H9 (cell line): ENCODE data around the gene CERS6. TPM values are rescaled to one million over a fixed set of nuclear protein-coding genes. Genes with fewer than 3 reads are reported as not detected.

Experiments
- DNase-seq: peaks from one replicate; pipeline ENCODE4 v3.0.0-alpha.2; 2017
- H2AFZ ChIP-seq: one replicate; pipeline ENCODE4 v1.6.1; 2013; ENCODE audit warnings: mild to moderate bottlenecking, low read length, control low read depth, moderate library complexity
- H2AK5ac ChIP-seq: 2 replicates; pipeline ENCODE4 v1.6.1; 2013; ENCODE audit warnings: low read length, control low read depth, mixed read lengths; ENCODE audit not compliant: insufficient read length
- H2BK120ac ChIP-seq: one replicate; pipeline ENCODE4 v1.6.1; 2013; ENCODE audit warnings: low read depth, mild to moderate bottlenecking, low read length, control low read depth, inconsistent platforms; ENCODE audit not compliant: poor library complexity, severe bottlenecking
- H2BK12ac ChIP-seq: 2 replicates; pipeline ENCODE4 v1.6.1; 2013; ENCODE audit warnings: low read length, control low read depth, mixed read lengths, low read depth; ENCODE audit not compliant: insufficient read length
- H2BK15ac ChIP-seq: 2 replicates; pipeline ENCODE4 v1.6.1; 2013; ENCODE audit warnings: low read depth, low read length, control low read depth
- H2BK20ac ChIP-seq: one replicate; pipeline ENCODE4 v1.6.1; 2013; ENCODE audit warnings: low read depth, mild to moderate bottlenecking, low read length, control low read depth, inconsistent platforms; ENCODE audit not compliant: poor library complexity, severe bottlenecking
- H2BK5ac ChIP-seq: 2 replicates; pipeline ENCODE4 v1.6.1; 2013; ENCODE audit warnings: low read length, control low read depth, mixed read lengths; ENCODE audit not compliant: insufficient read length
- H3K14ac ChIP-seq: 2 replicates; pipeline ENCODE4 v1.6.1; 2013; ENCODE audit warnings: low read length, control low read depth; ENCODE audit not compliant: insufficient read depth
- H3K18ac ChIP-seq: 2 replicates; pipeline ENCODE4 v1.6.1; 2013; ENCODE audit warnings: low read depth, mild to moderate bottlenecking, mixed read lengths, low read length, control low read depth; ENCODE audit not compliant: insufficient read length
- H3K23ac ChIP-seq: 2 replicates; pipeline ENCODE4 v1.6.1; 2013; ENCODE audit warnings: low read length, control low read depth, mixed read lengths, low read depth; ENCODE audit not compliant: insufficient read length
- H3K23me2 ChIP-seq: 2 replicates; pipeline ENCODE4 v1.6.1; 2013; ENCODE audit warnings: low read depth, mild to moderate bottlenecking, mixed read lengths, low read length, control low read depth; ENCODE audit not compliant: insufficient read length, poor library complexity, severe bottlenecking
- H3K27ac ChIP-seq: 2 replicates; pipeline ENCODE4 v1.5.1; 2013; ENCODE audit warnings: low read length, control low read depth, mixed read lengths, low read depth; ENCODE audit not compliant: insufficient read length
- H3K27me3 ChIP-seq: 2 replicates; pipeline ENCODE4 v1.6.1; 2013; ENCODE audit warnings: low read length, control low read depth, inconsistent platforms; ENCODE audit not compliant: insufficient read depth
- H3K4ac ChIP-seq: 2 replicates; pipeline ENCODE4 v1.6.1; 2013; ENCODE audit warnings: low read depth, mild to moderate bottlenecking, control low read depth, inconsistent platforms, low read length, moderate library complexity
- H3K4me1 ChIP-seq: 2 replicates; pipeline ENCODE4 v1.6.1; 2013; ENCODE audit warnings: low read length, control low read depth, inconsistent platforms; ENCODE audit not compliant: insufficient read depth
- H3K4me2 ChIP-seq: 2 replicates; pipeline ENCODE4 v1.6.1; 2013; ENCODE audit warnings: low read length, control low read depth, mixed read lengths; ENCODE audit not compliant: insufficient read length, insufficient read depth
- H3K56ac ChIP-seq: 2 replicates; pipeline ENCODE4 v1.6.1; 2013; ENCODE audit warnings: low read depth, mild to moderate bottlenecking, mixed read lengths, low read length, control low read depth; ENCODE audit not compliant: insufficient read length
- H3K79me1 ChIP-seq: 2 replicates; pipeline ENCODE4 v1.6.1; 2013; ENCODE audit warnings: low read depth, mild to moderate bottlenecking, moderate library complexity, low read length, control low read depth, inconsistent platforms; ENCODE audit not compliant: insufficient read depth, poor library complexity, severe bottlenecking
- H3K79me2 ChIP-seq: 2 replicates; pipeline ENCODE4 v1.6.1; 2013; ENCODE audit warnings: low read length, control low read depth, inconsistent platforms; ENCODE audit not compliant: insufficient read depth
- H3K9ac ChIP-seq: 2 replicates; pipeline ENCODE4 v1.6.1; 2013; ENCODE audit warnings: low read length, control low read depth, mixed read lengths; ENCODE audit not compliant: insufficient read length; ENCODE audit errors: extremely low read depth
- H3K9me3 ChIP-seq: one replicate; pipeline ENCODE4 v1.6.1; 2013; ENCODE audit warnings: low read depth, low read length, inconsistent platforms; ENCODE audit not compliant: control insufficient read depth
- H3T11ph ChIP-seq: one replicate; pipeline ENCODE4 v1.6.1; 2013; ENCODE audit warnings: mild to moderate bottlenecking, low read length, control low read depth, inconsistent platforms
- H4K20me1 ChIP-seq: one replicate; pipeline ENCODE4 v1.6.1; 2013; ENCODE audit not compliant: control insufficient read depth, insufficient read length, insufficient read depth
- H4K5ac ChIP-seq: 2 replicates; pipeline ENCODE4 v1.6.1; 2013; ENCODE audit warnings: low read depth, mild to moderate bottlenecking, mixed read lengths, low read length, control low read depth; ENCODE audit not compliant: insufficient read length
- H4K8ac ChIP-seq: replicated peaks from 2 replicates; pipeline ENCODE4 v1.6.1; 2013; ENCODE audit warnings: low read length, control low read depth, mixed read lengths, low read depth; ENCODE audit not compliant: insufficient read length
- H4K91ac ChIP-seq: 2 replicates; pipeline ENCODE4 v1.6.1; 2013; ENCODE audit warnings: low read depth, mild to moderate bottlenecking, moderate library complexity, mixed read lengths, low read length, control low read depth; ENCODE audit not compliant: insufficient read length
- H3K27ac Mint-ChIP-seq, 3 experiments: 2 replicates in 2 of 3; 3 replicates in 1 of 3; pipeline ENCODE4 v1.8.0; 2020 to 2021; ENCODE audit warnings: mixed read lengths in 3 of 3, mild to moderate bottlenecking in 1 of 3, moderate library complexity in 1 of 3
- H3K27me3 Mint-ChIP-seq: 2 replicates; pipeline ENCODE4 v1.8.0; 2021; ENCODE audit warnings: low read depth, mild to moderate bottlenecking, moderate library complexity, mixed read lengths
- H3K36me3 Mint-ChIP-seq, 3 experiments: 2 replicates in 2 of 3; 3 replicates in 1 of 3; pipeline ENCODE4 v1.8.0; 2020 to 2021; ENCODE audit warnings: low read depth in 3 of 3, mixed read lengths in 3 of 3; ENCODE audit not compliant: insufficient read depth in 1 of 3
- H3K4me1 Mint-ChIP-seq, 2 experiments: 2 replicates each; pipeline ENCODE4 v1.8.0; 2020; ENCODE audit warnings: mixed read lengths in 2 of 2
- H3K4me3 Mint-ChIP-seq, 2 experiments: 2 replicates in 1 of 2; 3 replicates in 1 of 2; pipeline ENCODE4 v1.8.0; 2020 to 2021; ENCODE audit warnings: mild to moderate bottlenecking in 2 of 2, mixed read lengths in 2 of 2, moderate library complexity in 1 of 2
- H3K9me3 Mint-ChIP-seq, 2 experiments: 2 replicates in 1 of 2; 3 replicates in 1 of 2; pipeline ENCODE4 v1.8.0; 2020; ENCODE audit warnings: mild to moderate bottlenecking in 2 of 2, mixed read lengths in 2 of 2, moderate library complexity in 1 of 2
- total RNA-seq: library from RNA; stranded (reverse); gene quantifications from 2 replicates; pipeline ENCODE4 v1.2.1, GENCODE V29; 2021
- TF ChIP-seq, protein P1 (sequence below): fragments of 200-600 bp; sonication (generic); conservative IDR thresholded peaks from 3 replicates; pipeline ENCODE4 v1.8.0; 2021; ENCODE audit warnings: antibody characterized with exemption, mild to moderate bottlenecking

The CERS6 gene
- total RNA-seq, 1 experiment from 2014 or later = 17.7 TPM

DNA sequence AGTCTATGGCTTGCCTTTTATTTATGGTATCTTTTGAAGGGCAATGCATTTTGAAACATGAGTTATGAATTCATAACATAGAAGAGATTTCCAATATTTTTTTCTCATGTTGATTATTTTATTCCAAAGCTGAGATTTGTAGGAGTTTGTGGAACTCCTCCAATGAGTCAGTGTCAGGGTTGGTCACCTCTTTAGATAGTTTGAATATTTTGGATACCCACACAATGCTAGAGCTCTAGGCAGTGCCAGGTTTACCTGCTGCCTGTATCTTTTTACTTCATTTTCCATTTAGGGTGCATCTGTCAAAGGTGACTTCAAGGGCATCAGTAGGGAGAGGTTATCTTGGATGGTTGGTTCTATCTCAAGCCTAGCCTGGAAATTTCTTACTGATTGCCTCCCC, 152.7 kb downstream of the CERS6 start:
- H3K4me1 Mint-ChIP-seq = peaks cover 2 to 4% of the 10 kb centered on the region in 2 experiments
- no peak overlapping the region for H3K27ac ChIP-seq
- no peak for DNase-seq

More for the DNA sequence above, 152.7 kb downstream of the CERS6 start:
- H3K23me2 ChIP-seq = no peaks in the 10 kb centered on the region
- no peaks in the 10 kb centered on the region for H3K27me3 ChIP-seq
- no peak overlapping the region for H2AFZ ChIP-seq
- H3K79me2 ChIP-seq = 0 out of 2 replicates have a peak, but pooled peaks cover 2% of the 10 kb centered on the region
- H3K18ac ChIP-seq = no peak overlapping the region
- H3K14ac ChIP-seq = no peak overlapping the region
- Mint-ChIP-seq H3K4me3 (no peak overlapping the region), H3K27me3 (no peaks in the 10 kb centered on the region), H3K36me3 (peaks cover 26 to 44% (median 29%) of the 10 kb centered on the region in 3 experiments), H3K27ac (no peak overlapping the region), H3K9me3 (peaks cover 28 to 31% of the 10 kb centered on the region in 2 experiments)
- H2BK20ac ChIP-seq = no peak overlapping the region
- no peak overlapping the region for H2BK5ac ChIP-seq
- no peak overlapping the region for H3K9ac ChIP-seq
- no peak overlapping the region for H3T11ph ChIP-seq
- H2BK12ac ChIP-seq = no peak overlapping the region
- no peaks in the 10 kb centered on the region for H3K4me1 ChIP-seq
- TF ChIP-seq, protein P1, sequence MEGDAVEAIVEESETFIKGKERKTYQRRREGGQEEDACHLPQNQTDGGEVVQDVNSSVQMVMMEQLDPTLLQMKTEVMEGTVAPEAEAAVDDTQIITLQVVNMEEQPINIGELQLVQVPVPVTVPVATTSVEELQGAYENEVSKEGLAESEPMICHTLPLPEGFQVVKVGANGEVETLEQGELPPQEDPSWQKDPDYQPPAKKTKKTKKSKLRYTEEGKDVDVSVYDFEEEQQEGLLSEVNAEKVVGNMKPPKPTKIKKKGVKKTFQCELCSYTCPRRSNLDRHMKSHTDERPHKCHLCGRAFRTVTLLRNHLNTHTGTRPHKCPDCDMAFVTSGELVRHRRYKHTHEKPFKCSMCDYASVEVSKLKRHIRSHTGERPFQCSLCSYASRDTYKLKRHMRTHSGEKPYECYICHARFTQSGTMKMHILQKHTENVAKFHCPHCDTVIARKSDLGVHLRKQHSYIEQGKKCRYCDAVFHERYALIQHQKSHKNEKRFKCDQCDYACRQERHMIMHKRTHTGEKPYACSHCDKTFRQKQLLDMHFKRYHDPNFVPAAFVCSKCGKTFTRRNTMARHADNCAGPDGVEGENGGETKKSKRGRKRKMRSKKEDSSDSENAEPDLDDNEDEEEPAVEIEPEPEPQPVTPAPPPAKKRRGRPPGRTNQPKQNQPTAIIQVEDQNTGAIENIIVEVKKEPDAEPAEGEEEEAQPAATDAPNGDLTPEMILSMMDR = no peak
- H3K9me3 ChIP-seq = peaks cover 7% of the 10 kb centered on the region
- no peak overlapping the region for H3K4me2 ChIP-seq
- no peak overlapping the region for H4K5ac ChIP-seq
- no peak overlapping the region for H2BK15ac ChIP-seq
- H3K4ac ChIP-seq = no peak overlapping the region
- H4K20me1 ChIP-seq = no peaks in the 10 kb centered on the region
- H2BK120ac ChIP-seq = no peak overlapping the region
- H3K56ac ChIP-seq = no peak overlapping the region
- no peak overlapping the region for H4K91ac ChIP-seq
- H3K23ac ChIP-seq = no peak overlapping the region
- no peak overlapping the region for H4K8ac ChIP-seq
- H3K79me1 ChIP-seq = no peaks in the 10 kb centered on the region
- H2AK5ac ChIP-seq = no peak overlapping the region
